Upper lobe of right lung (tissue), 1 donor: ENCODE measurements around the gene SKIC8. TPM values are rescaled to one million over a fixed set of nuclear protein-coding genes. Genes with fewer than 3 reads are reported as not detected.
A peak's percentile ranks its signal among the peaks of the same experiment; 100 is the strongest.

Experiments used
- ATAC-seq: fragments of 200-7000 bp; cut with Tn5 transposase; one replicate; pipeline ENCODE4 v1.9.1; 2020; ENCODE audit warnings: mild to moderate bottlenecking, moderate library complexity
- DNase-seq: peaks from one replicate; pipeline ENCODE4 v3.0.0-alpha.2; 2020
- H3K27ac ChIP-seq: fragments of 200-600 bp; one replicate; pipeline ENCODE4 v1.8.0; 2022
- H3K27me3 ChIP-seq: fragments of 200-600 bp; one replicate; pipeline ENCODE4 v1.8.0; 2022; ENCODE audit warnings: mild to moderate bottlenecking
- H3K36me3 ChIP-seq: fragments of 200-600 bp; one replicate; pipeline ENCODE4 v1.8.0; 2022
- H3K4me1 ChIP-seq: fragments of 200-600 bp; one replicate; pipeline ENCODE4 v1.8.0; 2022
- H3K4me3 ChIP-seq: fragments of 200-600 bp; one replicate; pipeline ENCODE4 v1.8.0; 2022; ENCODE audit warnings: mild to moderate bottlenecking
- H3K9me3 ChIP-seq: fragments of 200-600 bp; one replicate; pipeline ENCODE4 v1.8.0; 2022
- intact Hi-C: fragments of 100-400 bp; cut with DNase I; formaldehyde crosslinking; loops from one replicate; pipeline ENCODE4 v1.11.0; 2022
- long read RNA-seq: library from polyadenylated mRNA; unstranded; transcript quantifications from one replicate; pipeline ENCODE4 v2.0.0, GENCODE V29; 2021
- total RNA-seq: library from RNA; stranded (reverse); fragmentation: NEBNext Ultra II Directional; extraction: Animal tissue kit (Norgen Biotek cat#: 25700); gene quantifications from one replicate; pipeline ENCODE4 v1.2.1, GENCODE V29; 2021
- TF ChIP-seq, protein P1 (sequence below): fragments of 200-600 bp; IDR thresholded peaks from one replicate; pipeline ENCODE4 v1.8.0; 2022; ENCODE audit warnings: antibody characterized with exemption
- donor health status: DM: no; HTN: yes; CAD: no; lungs with severe emphysema.

SKIC8 gene
- total RNA-seq, result 37.9 TPM
- long read RNA-seq, transcript WDR61-201 (11 exons, 1,387 nt), result major isoform, 39 of 56 reads
- long read RNA-seq, partial matches to known transcripts, result 2 of 56 reads
- long read RNA-seq, other reads (novel, unspliced or antisense), result 14 of 56 reads

- DNase-seq, result peak; percentile 97
- Histone ChIP-seq H3K4me3 (peak within 1 kb of the TSS; percentile 97), H3K27me3 (peaks cover 10% of the 10 kb centered on the region), H3K4me1 (peaks cover 10% of the 10 kb centered on the region), H3K9me3 (no peaks in the 10 kb centered on the region), H3K27ac (peak within 1 kb of the TSS; percentile 87), H3K36me3 (peaks cover 4% of the 10 kb centered on the region)
- intact Hi-C loops, result no loop called here
- TF ChIP-seq, protein P1, sequence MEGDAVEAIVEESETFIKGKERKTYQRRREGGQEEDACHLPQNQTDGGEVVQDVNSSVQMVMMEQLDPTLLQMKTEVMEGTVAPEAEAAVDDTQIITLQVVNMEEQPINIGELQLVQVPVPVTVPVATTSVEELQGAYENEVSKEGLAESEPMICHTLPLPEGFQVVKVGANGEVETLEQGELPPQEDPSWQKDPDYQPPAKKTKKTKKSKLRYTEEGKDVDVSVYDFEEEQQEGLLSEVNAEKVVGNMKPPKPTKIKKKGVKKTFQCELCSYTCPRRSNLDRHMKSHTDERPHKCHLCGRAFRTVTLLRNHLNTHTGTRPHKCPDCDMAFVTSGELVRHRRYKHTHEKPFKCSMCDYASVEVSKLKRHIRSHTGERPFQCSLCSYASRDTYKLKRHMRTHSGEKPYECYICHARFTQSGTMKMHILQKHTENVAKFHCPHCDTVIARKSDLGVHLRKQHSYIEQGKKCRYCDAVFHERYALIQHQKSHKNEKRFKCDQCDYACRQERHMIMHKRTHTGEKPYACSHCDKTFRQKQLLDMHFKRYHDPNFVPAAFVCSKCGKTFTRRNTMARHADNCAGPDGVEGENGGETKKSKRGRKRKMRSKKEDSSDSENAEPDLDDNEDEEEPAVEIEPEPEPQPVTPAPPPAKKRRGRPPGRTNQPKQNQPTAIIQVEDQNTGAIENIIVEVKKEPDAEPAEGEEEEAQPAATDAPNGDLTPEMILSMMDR, result no peak
- peak; percentile 100 for ATAC-seq
Measured at GRCh38 chr15:78299101-78299930, at the start of gene SKIC8. Gene SKIC8 (minus strand): TSS chr15:78299609. CDS start chr15:78295686, 3,923 bp downstream.

DNA sequence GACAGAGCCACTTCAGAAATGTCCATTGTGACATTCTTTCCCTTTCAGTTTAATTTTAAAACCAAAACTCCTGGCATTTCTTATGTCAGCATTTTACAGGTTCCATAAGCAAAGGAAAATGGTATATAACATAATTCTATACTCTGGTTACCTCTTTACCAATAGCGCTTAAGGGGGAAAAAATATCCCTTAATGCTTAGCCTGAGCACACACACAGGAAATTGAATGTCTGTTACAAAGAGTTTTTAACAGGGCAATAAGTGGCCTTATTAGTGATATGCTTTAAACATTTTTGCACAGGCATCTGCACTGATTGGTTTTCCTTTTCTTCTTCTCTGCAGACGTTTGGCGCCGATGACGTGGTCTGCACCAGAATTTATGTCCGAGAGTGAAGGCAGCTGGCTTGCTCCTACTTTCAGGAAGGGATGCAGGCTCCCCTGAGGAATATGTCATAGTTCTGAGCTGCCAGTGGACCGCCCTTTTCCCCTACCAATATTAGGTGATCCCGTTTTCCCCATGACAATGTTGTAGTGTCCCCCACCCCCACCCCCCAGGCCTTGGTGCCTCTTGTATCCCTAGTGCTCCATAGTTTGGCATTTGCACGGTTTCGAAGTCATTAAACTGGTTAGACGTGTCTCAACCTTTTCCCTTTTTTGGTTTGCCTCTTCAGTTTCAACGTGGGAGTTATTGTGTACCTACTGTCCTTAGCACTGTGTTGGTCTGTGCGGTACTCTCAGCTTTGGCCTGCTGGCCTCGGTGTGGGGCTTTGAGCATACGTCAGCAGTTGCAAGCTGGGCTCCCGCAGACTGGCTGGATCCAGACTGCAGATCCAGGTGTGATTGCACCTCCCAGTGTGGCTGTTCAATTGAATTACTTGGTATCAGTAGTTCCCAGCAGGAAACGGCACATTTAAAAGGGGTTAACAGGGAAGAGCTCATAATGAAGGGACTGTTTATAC is 48.5 kb upstream of the SKIC8 start:
- Histone ChIP-seq H3K27ac (no peak overlapping the region), H3K9me3 (no peaks in the 10 kb centered on the region), H3K36me3 (no peaks in the 10 kb centered on the region), H3K27me3 (no peaks in the 10 kb centered on the region), H3K4me3 (no peak overlapping the region), H3K4me1 (no peaks in the 10 kb centered on the region)
- intact Hi-C loops, result no loop called here
- ATAC-seq, result peak; percentile 89
- TF ChIP-seq, protein P1, result no peak
- peak; percentile 69 for DNase-seq

- no peak overlapping the region for H3K4me3 ChIP-seq
- intact Hi-C loops, result no loop called here
- peaks cover 23% of the 10 kb centered on the region for H3K27me3 ChIP-seq
- no peaks in the 10 kb centered on the region for H3K36me3 ChIP-seq
- TF ChIP-seq, protein P1, result no peak
- H3K9me3 ChIP-seq, result no peaks in the 10 kb centered on the region
- H3K27ac ChIP-seq, result no peak overlapping the region
- no peaks in the 10 kb centered on the region for H3K4me1 ChIP-seq
- no peak for DNase-seq
- ATAC-seq, result no peak
Measured at GRCh38 chr15:78345396-78346125, 46.2 kb upstream of the SKIC8 start.

GRCh38 chr15:78343276-78344060 is 44.1 kb upstream of the SKIC8 start:
- H3K27ac ChIP-seq, result no peak overlapping the region
- TF ChIP-seq, protein P1, result no peak
- intact Hi-C loops, result no loop called here
- H3K4me3 ChIP-seq, result no peak overlapping the region
- H3K36me3 ChIP-seq, result no peaks in the 10 kb centered on the region
- H3K27me3 ChIP-seq, result peaks cover 44% of the 10 kb centered on the region
- no peak for ATAC-seq
- no peaks in the 10 kb centered on the region for H3K4me1 ChIP-seq
- no peak for DNase-seq
- no peaks in the 10 kb centered on the region for H3K9me3 ChIP-seq
